Measurements from ENCODE around the gene PGLYRP2. TPM values are rescaled to one million over a fixed set of nuclear protein-coding genes. Genes with fewer than 3 reads are reported as not detected.

The PGLYRP2 gene
- total RNA-seq, 2 donors from 2014 or later: not detected

GRCh38 chr19:15508035-15508710 is 28.9 kb upstream of the PGLYRP2 start, which contains the start of gene CYP4F22:
Gene CYP4F22, plus strand, starts transcription at chr19:15508525. Its CDS starts 16,812 bp downstream, at chr19:15525337.
- ATAC-seq (ENCODE audit: insufficient number of reproducible peaks, low FRiP score, low read depth): no peak
- DNase-seq (ENCODE audit: low spot score): no peak
- no peaks in the 10 kb centered on the region for H3K27me3 ChIP-seq (replicated peaks; ENCODE audit: insufficient read depth)
- H3K36me3 ChIP-seq: no peaks in the 10 kb centered on the region
- H3K4me3 ChIP-seq: peak within 1 kb of the TSS; percentile 56
- H3K27ac ChIP-seq: no peak within 1 kb of the TSS
- peaks cover 0 to 7% of the 10 kb centered on the region in 2 donors for H3K4me1 ChIP-seq (ENCODE audit: control insufficient read depth in 1 of 2, low read depth in 2 of 2)
- H3K9me3 ChIP-seq: no peaks in the 10 kb centered on the region
- TF ChIP-seq, protein P1, sequence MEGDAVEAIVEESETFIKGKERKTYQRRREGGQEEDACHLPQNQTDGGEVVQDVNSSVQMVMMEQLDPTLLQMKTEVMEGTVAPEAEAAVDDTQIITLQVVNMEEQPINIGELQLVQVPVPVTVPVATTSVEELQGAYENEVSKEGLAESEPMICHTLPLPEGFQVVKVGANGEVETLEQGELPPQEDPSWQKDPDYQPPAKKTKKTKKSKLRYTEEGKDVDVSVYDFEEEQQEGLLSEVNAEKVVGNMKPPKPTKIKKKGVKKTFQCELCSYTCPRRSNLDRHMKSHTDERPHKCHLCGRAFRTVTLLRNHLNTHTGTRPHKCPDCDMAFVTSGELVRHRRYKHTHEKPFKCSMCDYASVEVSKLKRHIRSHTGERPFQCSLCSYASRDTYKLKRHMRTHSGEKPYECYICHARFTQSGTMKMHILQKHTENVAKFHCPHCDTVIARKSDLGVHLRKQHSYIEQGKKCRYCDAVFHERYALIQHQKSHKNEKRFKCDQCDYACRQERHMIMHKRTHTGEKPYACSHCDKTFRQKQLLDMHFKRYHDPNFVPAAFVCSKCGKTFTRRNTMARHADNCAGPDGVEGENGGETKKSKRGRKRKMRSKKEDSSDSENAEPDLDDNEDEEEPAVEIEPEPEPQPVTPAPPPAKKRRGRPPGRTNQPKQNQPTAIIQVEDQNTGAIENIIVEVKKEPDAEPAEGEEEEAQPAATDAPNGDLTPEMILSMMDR (IDR thresholded peaks at IDR 0.05): no peak

- peaks cover 0 to 7% of the 10 kb centered on the region in 2 donors for H3K4me1 ChIP-seq (ENCODE audit: control insufficient read depth in 1 of 2, low read depth in 2 of 2)
- no peak overlapping the region for H3K4me3 ChIP-seq
- ATAC-seq (ENCODE audit: insufficient number of reproducible peaks, low FRiP score, low read depth) (no peak), DNase-seq (ENCODE audit: low spot score) (no peak)
- TF ChIP-seq, protein P1 (IDR thresholded peaks at IDR 0.05): no peak
- no peaks in the 10 kb centered on the region for H3K9me3 ChIP-seq
- no peaks in the 10 kb centered on the region for H3K27me3 ChIP-seq (replicated peaks; ENCODE audit: insufficient read depth)
- no peaks in the 10 kb centered on the region for H3K36me3 ChIP-seq
- no peak overlapping the region for H3K27ac ChIP-seq
These were observed 28.1 kb upstream of the PGLYRP2 start for GRCh38 chr19:15507068-15508034.

DNA sequence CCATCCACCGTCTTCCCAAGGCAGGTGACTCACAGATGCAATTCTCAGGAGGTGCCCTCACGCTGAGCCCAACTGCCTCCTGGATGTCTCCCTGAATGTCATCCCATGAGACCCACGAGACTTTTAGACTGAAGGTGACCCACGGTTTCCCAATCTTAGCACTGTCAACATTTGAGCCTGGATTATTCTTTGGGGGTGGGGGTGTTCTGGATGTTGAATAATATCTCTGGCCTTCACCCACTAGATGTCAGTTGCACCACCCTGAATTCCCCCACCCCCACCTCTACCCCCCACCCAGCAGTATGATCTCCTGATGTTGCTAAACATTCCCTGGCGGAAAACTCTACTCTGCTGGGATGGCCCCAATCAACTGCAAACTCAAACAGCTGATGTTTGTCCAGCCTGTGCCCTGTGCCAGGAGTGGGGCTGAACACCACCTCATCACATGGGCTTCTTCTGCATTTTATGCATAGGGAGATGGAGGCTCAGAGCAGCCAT is 26.8 kb upstream of the PGLYRP2 start:
- no peak overlapping the region for H3K4me3 ChIP-seq
- H3K9me3 ChIP-seq: no peaks in the 10 kb centered on the region
- no peak overlapping the region for H3K27ac ChIP-seq
- DNase-seq (ENCODE audit: low spot score) (no peak), ATAC-seq (ENCODE audit: insufficient number of reproducible peaks, low FRiP score, low read depth) (no peak)
- H3K27me3 ChIP-seq (replicated peaks; ENCODE audit: insufficient read depth): no peaks in the 10 kb centered on the region
- TF ChIP-seq, protein P1 (IDR thresholded peaks at IDR 0.05): no peak
- H3K4me1 ChIP-seq (ENCODE audit: control insufficient read depth in 1 of 2, low read depth in 2 of 2): peaks cover 0 to 7% of the 10 kb centered on the region in 2 donors
- no peaks in the 10 kb centered on the region for H3K36me3 ChIP-seq

DNA sequence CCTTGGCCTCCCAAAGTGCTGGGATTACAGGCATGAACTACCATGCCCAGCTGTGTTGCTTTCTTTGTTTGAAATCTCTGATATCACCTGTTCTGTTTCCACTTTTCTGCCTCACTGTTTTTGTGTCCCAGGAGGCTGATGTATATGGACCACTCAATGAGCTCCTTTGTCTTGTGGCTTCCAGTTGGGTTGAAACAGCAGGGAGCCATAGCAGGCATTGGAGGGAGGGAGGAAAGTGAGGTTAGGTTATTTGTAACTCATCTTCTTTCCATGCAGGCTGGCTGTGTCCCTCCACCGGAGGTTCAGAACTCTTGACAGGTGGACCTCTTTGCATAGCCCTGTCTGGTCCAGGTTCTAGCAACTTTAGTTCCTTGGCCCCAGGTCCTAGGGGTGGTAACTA is 23.0 kb upstream of the PGLYRP2 start:
- no peak overlapping the region for H3K27ac ChIP-seq
- DNase-seq (ENCODE audit: low spot score) (no peak), ATAC-seq (ENCODE audit: insufficient number of reproducible peaks, low FRiP score, low read depth) (no peak)
- H3K27me3 ChIP-seq (replicated peaks; ENCODE audit: insufficient read depth): no peaks in the 10 kb centered on the region
- H3K36me3 ChIP-seq: no peaks in the 10 kb centered on the region
- TF ChIP-seq, protein P1 (IDR thresholded peaks at IDR 0.05): no peak
- no peak overlapping the region for H3K4me3 ChIP-seq
- H3K9me3 ChIP-seq: no peaks in the 10 kb centered on the region
- no peaks in the 10 kb centered on the region for H3K4me1 ChIP-seq (ENCODE audit: control insufficient read depth in 1 of 2, low read depth in 2 of 2)

DNA sequence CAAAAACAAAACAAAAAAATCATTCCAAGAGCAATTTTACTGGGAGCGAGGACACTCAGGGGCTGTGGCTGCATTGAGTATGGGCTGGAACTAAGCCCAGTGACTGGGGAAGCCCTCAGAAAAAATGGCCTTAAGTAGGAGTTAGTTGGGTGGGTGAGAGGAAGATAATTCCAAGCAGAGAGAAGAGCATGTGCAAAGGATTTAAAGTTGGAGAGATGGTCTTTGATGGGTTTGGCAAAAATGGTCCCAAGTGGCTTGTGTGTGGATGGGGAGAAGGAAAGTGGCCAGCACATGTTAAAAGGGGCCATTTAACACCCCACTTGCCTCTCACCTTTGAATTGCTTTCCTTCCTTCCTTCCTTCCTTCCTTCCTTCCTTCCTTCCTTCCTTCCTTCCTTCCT is 22.3 kb upstream of the PGLYRP2 start:
- Histone ChIP-seq H3K9me3 (no peaks in the 10 kb centered on the region), H3K27me3 (replicated peaks; ENCODE audit: insufficient read depth) (no peaks in the 10 kb centered on the region), H3K27ac (no peak overlapping the region), H3K4me3 (no peak overlapping the region), H3K36me3 (no peaks in the 10 kb centered on the region), H3K4me1 (ENCODE audit: control insufficient read depth in 1 of 2, low read depth in 2 of 2) (no peaks in the 10 kb centered on the region)
- ATAC-seq (ENCODE audit: insufficient number of reproducible peaks, low FRiP score, low read depth) (no peak), DNase-seq (ENCODE audit: low spot score) (no peak)
- TF ChIP-seq, protein P1 (IDR thresholded peaks at IDR 0.05): no peak
